ENCODE measurements around the gene FDCSP.
"Not testable (repeated sequence)": the region's sequence is repeated elsewhere in the genome, so short reads cannot be mapped to it uniquely, and the experiment has no call there.

FDCSP gene

GRCh38 chr4:70239884-70240591 lies 14.1 kb downstream of the FDCSP start:
- DNase-seq (ENCODE audit: low spot score) = no peak

GRCh38 chr4:70242297-70242696 lies 16.4 kb downstream of the FDCSP start, which contains the start of gene CSN3:
TSS of gene CSN3 (plus strand) at chr4:70242597. CDS start at chr4:70244820, 2,223 bp downstream.
- not testable (repeated sequence) for DNase-seq (ENCODE audit: low spot score)

GRCh38 chr4:70243091-70243490 lies 17.2 kb downstream of the FDCSP start:
- DNase-seq (ENCODE audit: low spot score) = no peak

DNA sequence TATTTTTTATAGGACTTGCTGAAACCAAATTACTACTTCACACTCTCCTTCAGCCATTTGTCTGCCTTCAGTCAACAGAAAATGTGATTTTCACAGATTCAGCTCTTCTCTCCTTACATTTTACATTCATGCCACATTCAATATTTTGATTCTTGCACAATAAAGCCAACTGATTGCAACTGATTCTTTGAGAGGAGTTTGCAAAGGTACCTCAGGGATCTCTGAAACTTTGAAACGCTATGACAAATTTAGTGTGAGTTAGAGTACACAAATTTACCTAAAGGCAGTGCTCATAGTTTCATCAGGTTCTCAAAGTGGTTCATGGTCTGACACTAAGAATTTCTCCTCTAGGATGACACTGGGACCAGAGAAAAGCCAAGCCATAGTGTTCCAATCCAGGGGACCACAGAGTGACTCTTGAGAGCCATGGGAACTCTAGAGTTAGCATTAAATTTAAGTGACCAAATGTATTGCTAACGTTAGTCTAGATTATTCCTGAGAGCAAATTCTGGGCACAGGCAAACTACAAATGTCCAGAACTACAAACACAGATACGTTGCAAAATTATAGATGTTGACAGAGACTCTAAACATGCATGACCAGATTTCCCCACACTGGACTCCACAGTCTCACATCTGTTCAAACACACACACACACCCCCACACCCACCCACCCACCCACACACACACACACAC lies 25.5 kb downstream of the FDCSP start:
- no peak for DNase-seq (ENCODE audit: low spot score)

- DNase-seq (ENCODE audit: low spot score) = no peak
These were observed 26.0 kb downstream of the FDCSP start for GRCh38 chr4:70251945-70252277.

DNA sequence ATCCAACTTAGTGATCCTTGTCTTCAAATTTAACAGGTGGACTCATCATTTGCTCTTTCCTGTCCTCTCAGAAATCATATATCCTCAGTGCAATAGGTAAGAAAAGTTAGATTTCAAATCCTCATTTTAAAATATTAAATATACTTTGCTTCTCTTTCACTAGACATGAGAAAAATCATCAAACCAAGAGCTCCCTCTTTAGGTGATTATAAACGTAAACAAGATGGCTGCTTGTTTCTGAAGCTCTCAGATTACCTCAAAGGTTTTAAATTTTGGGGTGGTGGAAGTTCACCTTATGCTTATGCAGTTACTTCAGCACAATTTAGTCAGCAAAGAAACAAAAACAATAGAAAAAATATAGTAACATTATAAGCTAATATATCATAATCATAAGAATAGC lies 43.8 kb downstream of the FDCSP start:
- no peak for DNase-seq (ENCODE audit: low spot score)

- DNase-seq (ENCODE audit: low spot score) = no peak
These were observed 51.2 kb downstream of the FDCSP start for GRCh38 chr4:70277121-70277520.

DNA sequence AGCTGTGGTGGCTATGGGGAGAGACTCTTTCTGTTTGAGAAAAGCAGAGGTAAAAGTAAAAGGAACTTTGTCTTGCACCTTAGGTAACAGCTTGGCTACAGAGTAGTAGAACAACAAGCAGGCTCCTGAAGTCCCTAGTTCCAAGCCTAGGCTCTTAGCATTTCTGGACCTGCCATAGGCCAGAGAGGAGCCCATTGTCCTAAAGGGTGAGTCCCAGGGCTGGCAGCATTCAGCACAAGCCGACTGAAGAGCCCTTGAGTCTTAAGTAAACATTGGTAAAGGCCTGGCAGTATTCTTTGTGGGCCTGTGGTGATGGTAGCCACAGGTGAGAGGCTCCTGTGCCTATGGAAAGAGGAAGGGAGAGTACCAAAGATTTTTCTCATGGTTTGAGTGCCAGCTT lies 54.6 kb downstream of the FDCSP start:
- no peak for DNase-seq (ENCODE audit: low spot score)
